Hindlimb muscle (tissue), 1 donor: Measurements from ENCODE around the gene ADCY4. TPM values are rescaled to one million over a fixed set of nuclear protein-coding genes. Genes with fewer than 3 reads are reported as not detected.
A peak's percentile ranks its signal among the peaks of the same experiment; 100 is the strongest.

Experiments used
- DNase-seq: peaks from one replicate; pipeline ENCODE4 v3.0.0-alpha.2; 2013
- polyA plus RNA-seq: library from polyadenylated mRNA; unstranded; fragments of 120-200 nt; gene quantifications from one replicate; pipeline ENCODE4 v1.2.1, GENCODE V29; 2013; ENCODE audit not compliant: insufficient read length

The ADCY4 gene
- polyA plus RNA-seq, 1 donor, result 17.0 TPM

DNA sequence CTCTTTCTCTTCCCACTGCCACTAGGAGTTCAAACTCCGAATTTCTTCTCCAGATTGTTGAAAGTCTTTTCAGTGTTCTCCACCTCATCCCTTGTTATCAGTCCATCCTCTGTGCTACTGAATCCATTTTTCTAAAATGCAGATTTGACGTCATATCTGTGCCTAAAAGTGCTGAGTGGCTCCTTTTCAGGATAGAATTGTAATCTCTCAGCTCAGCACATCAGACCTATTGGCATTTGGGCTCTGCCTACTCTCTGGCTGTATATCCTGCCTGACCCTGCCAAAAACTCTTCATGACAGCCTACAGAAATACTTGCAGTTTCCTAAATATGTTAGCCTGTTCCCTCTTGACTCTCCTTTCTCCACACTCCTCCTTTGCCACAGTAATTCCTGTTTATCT, 62.4 kb downstream of the ADCY4 start:
- DNase-seq, result no peak

DNA sequence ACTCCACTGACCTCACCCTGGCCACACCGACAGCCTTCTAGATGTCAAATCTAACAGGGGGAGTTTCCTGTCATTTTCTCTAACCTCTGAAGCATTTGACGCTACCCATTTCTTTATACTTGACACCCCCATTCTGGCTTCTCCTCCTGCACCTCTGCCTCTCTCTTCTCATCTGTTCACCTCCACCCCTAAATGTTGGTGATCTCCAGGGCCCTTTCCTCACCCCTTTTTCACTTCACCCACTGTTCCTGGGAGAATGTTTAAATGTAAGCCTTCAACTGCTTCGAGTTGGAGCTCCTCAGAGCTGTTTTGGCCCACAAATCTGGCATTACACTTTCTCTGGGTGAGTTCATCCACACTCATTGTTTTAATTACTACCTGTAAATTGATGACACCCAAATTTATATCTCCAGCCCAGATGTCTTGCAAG, 63.0 kb downstream of the ADCY4 start:
- no peak for DNase-seq

DNA sequence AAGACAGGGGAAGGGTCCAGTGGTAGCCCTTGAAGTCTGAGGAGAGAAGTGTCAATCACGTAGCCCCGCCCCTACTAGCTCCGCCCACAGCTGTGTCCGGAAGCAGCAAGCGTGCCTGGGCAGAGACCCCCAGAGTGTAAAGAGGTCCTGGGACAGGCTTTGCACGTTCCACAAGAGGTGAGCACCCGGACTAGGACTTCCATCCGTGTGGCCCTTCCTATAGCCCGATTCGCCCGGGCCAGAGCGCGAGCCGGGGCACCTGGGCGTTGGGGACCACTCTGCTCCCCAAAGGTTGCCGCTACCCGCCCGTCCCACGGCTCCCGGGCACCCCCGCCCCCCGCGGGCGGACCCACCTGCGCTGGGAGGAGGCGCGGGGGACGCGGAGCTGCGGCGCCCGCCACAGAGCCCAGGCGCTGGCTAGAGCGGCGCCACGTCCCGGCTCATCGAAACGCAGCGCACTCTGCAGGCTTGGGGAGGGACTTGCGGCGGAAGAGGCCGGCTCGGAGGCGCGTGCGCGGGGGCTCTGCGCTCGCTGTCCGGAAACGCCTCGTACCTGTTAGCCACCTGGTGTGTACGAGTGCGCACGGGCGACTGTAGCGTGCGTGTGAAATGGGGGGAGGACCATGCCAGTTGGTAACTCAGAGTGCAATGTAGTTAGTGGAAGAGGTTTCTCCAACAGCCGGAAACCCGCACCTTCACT, 63.6 kb downstream of the ADCY4 start, which contains the start of gene RABGGTA:
Gene RABGGTA, minus strand, starts transcription at position 464 of the 700 bp plus-strand sequence. CDS start 482 bp downstream, outside the sequence.
- peak; percentile 89 for DNase-seq

DNA sequence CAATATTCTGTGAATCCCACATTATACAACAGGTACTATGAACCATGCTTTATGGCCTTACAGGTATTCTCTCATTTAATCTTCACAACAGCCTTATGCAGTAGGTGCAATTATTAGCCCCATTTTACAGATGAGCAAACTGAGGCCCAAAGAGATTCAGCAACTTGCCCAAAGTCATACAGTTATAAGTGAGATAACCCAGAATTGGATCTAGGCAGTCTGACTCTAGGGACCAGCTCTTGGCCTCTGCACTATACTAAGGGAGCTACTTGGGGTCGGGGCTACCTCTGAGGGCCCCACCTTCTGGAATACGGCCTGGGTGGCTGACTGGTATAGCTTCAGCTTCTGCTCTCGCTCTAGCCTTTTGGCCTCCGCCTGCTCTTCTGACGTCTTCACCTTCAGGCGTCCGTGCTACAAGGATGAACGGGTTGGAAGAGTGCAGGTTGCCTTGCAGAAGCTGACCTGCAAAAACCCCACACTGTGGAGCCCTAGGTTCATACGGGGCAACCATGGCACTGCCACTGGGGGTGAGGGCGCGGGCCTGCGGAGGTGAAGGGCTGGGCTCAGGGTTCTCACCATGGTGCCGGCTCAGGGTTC, 64.2 kb downstream of the ADCY4 start:
- no peak for DNase-seq

DNA sequence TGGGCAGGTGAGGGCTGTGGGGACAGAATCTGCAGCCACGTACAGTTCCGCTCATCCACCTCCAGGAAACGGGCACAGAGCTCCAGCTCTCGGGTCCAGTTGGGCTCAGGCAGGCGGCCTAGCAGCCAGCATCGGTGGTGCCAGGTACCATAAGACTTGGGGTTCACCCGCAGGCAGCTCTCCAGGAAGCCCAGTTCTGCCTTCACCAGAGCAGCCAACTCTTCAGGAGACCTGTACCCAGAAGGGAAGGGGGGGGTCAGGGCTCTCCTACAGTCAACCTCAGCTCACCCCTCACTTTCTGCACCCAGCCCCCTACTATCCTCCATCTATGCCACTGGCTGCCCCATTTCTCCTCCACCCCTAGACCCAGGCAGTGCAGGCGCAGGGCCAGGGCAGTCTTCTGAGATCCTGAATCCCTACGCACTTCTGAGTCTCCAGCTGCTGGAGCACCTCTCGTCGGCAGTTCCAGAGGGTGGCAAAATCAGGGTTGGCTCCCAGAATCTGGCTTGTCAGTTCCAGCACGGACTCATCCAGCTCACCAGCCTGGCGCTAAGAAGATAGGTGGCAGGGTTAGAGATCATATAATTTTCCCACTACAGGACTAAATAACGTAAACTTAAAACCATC, 64.8 kb downstream of the ADCY4 start:
- no peak for DNase-seq

DNA sequence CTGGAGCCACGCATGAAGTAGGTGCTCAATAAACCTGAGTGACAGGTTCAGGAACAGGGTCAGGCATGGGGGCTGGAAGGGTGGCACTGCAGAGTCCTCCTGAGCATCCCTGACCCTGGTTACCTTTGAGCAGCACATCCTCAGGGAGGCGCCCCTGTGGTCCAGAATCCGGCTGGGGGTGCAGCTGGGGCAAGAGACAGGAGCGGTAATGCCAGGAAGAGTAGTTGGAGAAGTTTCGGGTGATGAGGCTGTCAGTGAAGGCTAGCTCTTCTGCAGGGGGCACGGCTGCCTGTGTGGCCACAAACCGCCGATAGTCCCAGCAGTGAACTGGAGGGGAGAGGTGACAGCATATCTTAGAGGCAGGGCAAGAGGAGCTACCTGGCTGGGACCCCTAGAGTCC, 65.5 kb downstream of the ADCY4 start:
- no peak for DNase-seq

Other genes with a start within 250 kb of the ADCY4 start
- 4.3 TPM for gene PCK2, start 240.8 kb downstream of the ADCY4 start, polyA plus RNA-seq
- 48.2 TPM for gene DCAF11, start 220.3 kb downstream of the ADCY4 start, polyA plus RNA-seq
- 1.7 TPM for gene NRL, start 220.1 kb downstream of the ADCY4 start, polyA plus RNA-seq
- 146 TPM for gene FITM1, start 204.4 kb downstream of the ADCY4 start, polyA plus RNA-seq
- 110 TPM for gene PSME1, start 198.9 kb downstream of the ADCY4 start, polyA plus RNA-seq
- 29.8 TPM for gene EMC9, start 193.5 kb downstream of the ADCY4 start, polyA plus RNA-seq
- gene PSME2, start 188.5 kb downstream of the ADCY4 start, polyA plus RNA-seq, result 75.2 TPM
- gene RNF31, start 187.6 kb downstream of the ADCY4 start, polyA plus RNA-seq, result 39.5 TPM
- 32.6 TPM for gene IRF9, start 173.8 kb downstream of the ADCY4 start, polyA plus RNA-seq
- 14.5 TPM for gene REC8, start 163.0 kb downstream of the ADCY4 start, polyA plus RNA-seq
- gene IPO4, start 146.3 kb downstream of the ADCY4 start, polyA plus RNA-seq, result 33.5 TPM
- gene TM9SF1, start 139.6 kb downstream of the ADCY4 start, polyA plus RNA-seq, result 18.6 TPM
- gene TSSK4, start 129.4 kb downstream of the ADCY4 start, polyA plus RNA-seq, result 4.5 TPM
- 37.6 TPM for gene CHMP4A, start 121.6 kb downstream of the ADCY4 start, polyA plus RNA-seq
- gene MDP1, start 119.0 kb downstream of the ADCY4 start, polyA plus RNA-seq, result 9.3 TPM
- gene NEDD8, start 102.7 kb downstream of the ADCY4 start, polyA plus RNA-seq, result 176 TPM
- gene GMPR2, start 102.1 kb downstream of the ADCY4 start, polyA plus RNA-seq, result 45.8 TPM
- gene TINF2, start 92.4 kb downstream of the ADCY4 start, polyA plus RNA-seq, result 39.0 TPM
- gene TGM1, start 71.9 kb downstream of the ADCY4 start, polyA plus RNA-seq, result 2.1 TPM
- 15.0 TPM for gene RABGGTA, start 63.5 kb downstream of the ADCY4 start, polyA plus RNA-seq
- 14.7 TPM for gene DHRS1, start 35.3 kb downstream of the ADCY4 start, polyA plus RNA-seq
- gene NOP9, start 35.2 kb downstream of the ADCY4 start, polyA plus RNA-seq, result 22.6 TPM
- 10.3 TPM for gene CIDEB, start 27.1 kb downstream of the ADCY4 start, polyA plus RNA-seq
- 4.1 TPM for gene LTB4R2, start 24.9 kb downstream of the ADCY4 start, polyA plus RNA-seq
- 3.5 TPM for gene LTB4R, start 23.6 kb downstream of the ADCY4 start, polyA plus RNA-seq
- 2.1 TPM for gene RIPK3, start 4.9 kb upstream of the ADCY4 start, polyA plus RNA-seq
- gene NFATC4, start 33.1 kb upstream of the ADCY4 start, polyA plus RNA-seq, result 34.8 TPM
- 25.1 TPM for gene NYNRIN, start 63.9 kb upstream of the ADCY4 start, polyA plus RNA-seq
- 2.6 TPM for gene CBLN3, start 94.6 kb upstream of the ADCY4 start, polyA plus RNA-seq
- 37.8 TPM for gene KHNYN, start 94.9 kb upstream of the ADCY4 start, polyA plus RNA-seq
- 62.9 TPM for gene SDR39U1, start 107.7 kb upstream of the ADCY4 start, polyA plus RNA-seq
- not detected for gene CMA1, start 173.2 kb upstream of the ADCY4 start, polyA plus RNA-seq
- 1.6 TPM for gene CTSG, start 241.2 kb upstream of the ADCY4 start, polyA plus RNA-seq